Ectodermal cell (in vitro differentiated cells): ENCODE results near the gene SNX24.

ENCODE experiments used
- H3K27ac ChIP-seq: 2 replicates; pipeline ENCODE4 v1.7.0; 2013; ENCODE audit warnings: mild to moderate bottlenecking, low read depth, low read length; ENCODE audit not compliant: insufficient read depth, poor library complexity, severe bottlenecking
- H3K27me3 ChIP-seq: 2 replicates; pipeline ENCODE4 v1.7.0; 2013; ENCODE audit warnings: mild to moderate bottlenecking, low read length; ENCODE audit not compliant: insufficient read depth, control insufficient read depth, poor library complexity, severe bottlenecking
- H3K36me3 ChIP-seq: one replicate; pipeline ENCODE4 v1.7.0; 2013; ENCODE audit warnings: low read length; ENCODE audit not compliant: control insufficient read depth, insufficient read depth
- H3K4me1 ChIP-seq: one replicate; pipeline ENCODE4 v1.7.0; 2013; ENCODE audit warnings: low read length; ENCODE audit not compliant: control insufficient read depth, insufficient read depth
- H3K4me3 ChIP-seq: 2 replicates; pipeline ENCODE4 v1.7.0; 2013; ENCODE audit warnings: low read depth, low read length, control low read depth; ENCODE audit not compliant: insufficient read depth
- H3K9me3 ChIP-seq: 2 replicates; pipeline ENCODE4 v1.7.0; 2013; ENCODE audit warnings: mild to moderate bottlenecking, low read length, moderate library complexity; ENCODE audit not compliant: control insufficient read depth
- WGBS, 2 experiments: methylation state at CpG; one replicate each; pipeline ENCODE4 v1.1.7; 2013; ENCODE audit warnings: missing lambda C conversion rate in 2 of 2; 5-methylcytosine and 5-hydroxymethylcytosine counted together

The SNX24 gene

GRCh38 chr5:122864842-122865241, 19.4 kb downstream of the SNX24 start:
- Histone ChIP-seq H3K27ac (no peak overlapping the region), H3K9me3 (no peaks in the 10 kb centered on the region), H3K4me1 (no peaks in the 10 kb centered on the region), H3K36me3 (no peaks in the 10 kb centered on the region), H3K27me3 (no peaks in the 10 kb centered on the region), H3K4me3 (no peak overlapping the region)
- 90 to 96% methylated on average over 1 of the region's 1 CpG for WGBS, 2 experiments

DNA sequence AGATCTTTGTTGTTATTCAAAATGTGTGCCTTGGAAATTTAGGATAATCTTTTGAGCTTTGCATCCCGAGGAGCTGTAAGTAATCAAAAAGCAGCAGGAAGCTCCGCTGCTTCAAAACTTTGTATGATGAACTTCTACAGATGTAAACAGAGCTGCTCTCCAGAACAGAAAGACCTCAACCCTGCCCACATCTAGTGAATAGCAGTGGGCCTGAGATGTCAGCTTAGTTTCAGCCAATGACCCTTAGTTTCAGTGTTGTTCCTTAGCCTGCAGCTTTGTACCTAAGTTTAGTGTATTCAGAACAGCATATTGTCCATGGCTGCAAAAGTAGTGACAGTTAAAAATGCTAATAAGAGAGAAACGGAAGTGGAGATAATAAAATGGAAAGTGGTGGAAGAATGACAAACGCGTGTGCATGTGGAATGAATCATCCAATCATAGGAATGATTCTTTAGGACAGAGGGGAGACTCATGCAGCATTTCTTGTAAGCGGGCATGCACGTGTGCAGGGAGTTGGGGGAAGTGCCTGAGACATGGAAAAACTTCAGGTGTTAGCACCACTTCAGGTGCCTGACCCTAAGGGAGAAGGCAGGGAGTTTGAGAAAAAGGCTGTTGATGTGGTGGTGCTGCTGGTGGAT, 24.9 kb downstream of the SNX24 start:
- Histone ChIP-seq H3K27me3 (no peaks in the 10 kb centered on the region), H3K4me1 (peaks cover 5% of the 10 kb centered on the region), H3K4me3 (no peak overlapping the region), H3K36me3 (no peaks in the 10 kb centered on the region), H3K27ac (no peak overlapping the region), H3K9me3 (no peaks in the 10 kb centered on the region)
- 79 to 84% methylated on average over 7 of the region's 7 CpGs for WGBS, 2 experiments

- WGBS, 2 experiments: 88 to 95% methylated on average over 8 of the region's 8 CpGs
- Histone ChIP-seq H3K4me1 (peaks cover 5% of the 10 kb centered on the region), H3K36me3 (no peaks in the 10 kb centered on the region), H3K4me3 (no peak overlapping the region), H3K9me3 (no peaks in the 10 kb centered on the region), H3K27ac (no peak overlapping the region), H3K27me3 (no peaks in the 10 kb centered on the region)
Measured at GRCh38 chr5:122871661-122872060, 26.2 kb downstream of the SNX24 start.

DNA sequence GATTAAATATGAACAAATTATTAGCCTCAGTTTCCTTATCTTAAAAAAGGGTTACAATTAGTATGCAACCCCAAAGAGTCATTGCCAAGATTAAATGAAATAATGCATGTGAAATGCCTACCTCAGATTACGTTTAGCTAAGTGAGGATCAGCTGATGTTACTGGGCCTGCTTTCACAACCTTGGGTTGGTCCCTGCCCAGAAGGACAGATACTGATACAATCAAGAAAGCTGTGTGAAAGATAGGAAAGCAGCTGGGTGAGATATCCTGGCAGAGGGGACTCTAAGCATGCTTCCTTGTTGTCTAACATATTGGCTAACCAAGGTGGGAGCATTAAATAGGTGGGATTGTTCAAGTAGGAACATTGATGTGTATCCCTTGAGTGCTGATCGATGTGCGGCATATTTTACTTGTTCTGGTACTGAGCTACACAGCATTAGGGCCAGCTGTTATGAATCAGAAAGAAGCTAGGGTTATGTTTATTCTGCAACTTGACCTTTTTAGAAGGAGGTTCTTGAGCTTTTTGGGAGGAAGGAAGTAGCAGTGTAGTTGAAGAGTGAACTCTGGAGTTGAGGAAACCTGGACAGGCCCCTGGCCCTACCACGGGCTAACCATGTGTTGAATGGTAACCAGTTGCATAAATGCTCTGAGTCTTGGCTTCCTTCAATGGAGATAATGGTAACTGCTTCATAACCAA, 28.9 kb downstream of the SNX24 start:
- H3K27ac ChIP-seq: no peak overlapping the region
- H3K4me3 ChIP-seq: no peak overlapping the region
- no peaks in the 10 kb centered on the region for H3K9me3 ChIP-seq
- H3K27me3 ChIP-seq: no peaks in the 10 kb centered on the region
- H3K4me1 ChIP-seq: peaks cover 5% of the 10 kb centered on the region
- no peaks in the 10 kb centered on the region for H3K36me3 ChIP-seq
- WGBS, 2 experiments: 94 to 95% methylated on average over 4 of the region's 4 CpGs

DNA sequence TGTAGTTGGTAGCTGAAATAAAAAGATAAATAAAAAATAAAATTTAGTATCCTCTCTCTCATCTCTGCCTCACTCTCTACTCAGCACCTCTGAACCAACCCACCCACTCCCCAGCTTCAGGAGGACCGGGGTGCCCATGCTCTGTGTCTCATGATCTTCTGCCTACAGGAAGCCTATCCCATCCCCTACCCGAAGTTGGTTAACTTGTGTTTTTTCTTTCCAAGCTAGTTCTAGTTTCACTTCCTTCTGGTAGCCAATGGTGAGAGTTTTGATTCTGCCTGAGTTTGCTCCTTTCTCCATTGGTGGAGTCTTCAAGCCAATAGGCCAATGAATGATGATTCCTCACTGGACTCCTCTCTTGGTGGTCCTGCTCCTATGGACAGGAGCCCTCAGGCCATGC, 32.1 kb downstream of the SNX24 start:
- Histone ChIP-seq H3K36me3 (no peaks in the 10 kb centered on the region), H3K4me3 (no peak overlapping the region), H3K27me3 (no peaks in the 10 kb centered on the region), H3K4me1 (no peaks in the 10 kb centered on the region), H3K9me3 (no peaks in the 10 kb centered on the region), H3K27ac (no peak overlapping the region)
- 93 to 96% methylated on average over 2 of the region's 2 CpGs for WGBS, 2 experiments

GRCh38 chr5:122879076-122879475, 33.7 kb downstream of the SNX24 start:
- Histone ChIP-seq H3K9me3 (no peaks in the 10 kb centered on the region), H3K4me1 (no peaks in the 10 kb centered on the region), H3K27ac (no peak overlapping the region), H3K4me3 (no peak overlapping the region), H3K36me3 (no peaks in the 10 kb centered on the region), H3K27me3 (no peaks in the 10 kb centered on the region)
- 94% methylated on average over 3 of the region's 3 CpGs for WGBS, 2 experiments

DNA sequence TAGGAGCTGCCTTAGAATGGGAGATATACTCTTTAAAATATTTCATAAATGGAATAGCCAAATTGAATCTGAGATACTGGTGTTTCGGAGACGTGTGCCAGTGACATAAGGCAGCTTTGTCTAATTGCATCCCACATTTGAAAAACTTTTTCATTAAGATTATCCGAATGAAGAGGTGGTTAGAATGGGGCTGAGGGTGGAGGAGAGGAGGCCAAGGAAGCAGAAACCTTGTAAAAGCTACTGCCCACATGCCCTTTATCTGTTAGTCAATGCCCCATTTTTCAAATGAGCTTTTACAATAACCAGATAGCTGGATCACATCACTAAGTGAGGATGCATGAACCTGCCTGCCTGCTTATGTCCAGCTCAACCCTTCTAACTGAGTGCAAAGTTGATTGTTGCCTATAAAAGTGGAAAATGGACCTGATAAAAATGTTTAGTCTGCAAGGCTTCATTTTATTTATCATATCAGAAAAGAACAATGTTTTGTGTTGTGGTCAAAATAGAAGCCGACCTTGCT, 34.8 kb downstream of the SNX24 start:
- no peak overlapping the region for H3K27ac ChIP-seq
- peaks cover 5% of the 10 kb centered on the region for H3K4me1 ChIP-seq
- no peaks in the 10 kb centered on the region for H3K9me3 ChIP-seq
- no peaks in the 10 kb centered on the region for H3K36me3 ChIP-seq
- no peaks in the 10 kb centered on the region for H3K27me3 ChIP-seq
- H3K4me3 ChIP-seq: no peak overlapping the region
- 94 to 97% methylated on average over 4 of the region's 4 CpGs for WGBS, 2 experiments

- Histone ChIP-seq H3K27ac (no peak overlapping the region), H3K9me3 (no peaks in the 10 kb centered on the region), H3K4me3 (no peak overlapping the region), H3K36me3 (no peaks in the 10 kb centered on the region), H3K27me3 (no peaks in the 10 kb centered on the region), H3K4me1 (peaks cover 9% of the 10 kb centered on the region)
- 73 to 83% methylated on average over 3 of the region's 3 CpGs for WGBS, 2 experiments
Measured at GRCh38 chr5:122880749-122881148, 35.3 kb downstream of the SNX24 start.

- Histone ChIP-seq H3K4me1 (peaks cover 9% of the 10 kb centered on the region), H3K27ac (no peak overlapping the region), H3K4me3 (no peak overlapping the region), H3K36me3 (no peaks in the 10 kb centered on the region), H3K27me3 (no peaks in the 10 kb centered on the region), H3K9me3 (no peaks in the 10 kb centered on the region)
- WGBS, 2 experiments: 90 to 97% methylated on average over 3 of the region's 3 CpGs
Measured at GRCh38 chr5:122882831-122883230, 37.4 kb downstream of the SNX24 start.

- H3K27ac ChIP-seq: no peak overlapping the region
- H3K9me3 ChIP-seq: no peaks in the 10 kb centered on the region
- no peak overlapping the region for H3K4me3 ChIP-seq
- H3K36me3 ChIP-seq: no peaks in the 10 kb centered on the region
- no peaks in the 10 kb centered on the region for H3K27me3 ChIP-seq
- WGBS, 2 experiments: 72 to 79% methylated on average over 1 of the region's 1 CpG
- H3K4me1 ChIP-seq: peaks cover 9% of the 10 kb centered on the region
Measured at GRCh38 chr5:122885045-122885517, 39.7 kb downstream of the SNX24 start.
